ENCODE data around the gene CCDC6. TPM values are rescaled to one million over a fixed set of nuclear protein-coding genes. Genes with fewer than 3 reads are reported as not detected.
A peak's percentile ranks its signal among the peaks of the same experiment; 100 is the strongest.
"Not testable (repeated sequence)": the region's sequence is repeated elsewhere in the genome, so short reads cannot be mapped to it uniquely, and the experiment has no call there.

The CCDC6 gene
- total RNA-seq, 1 donor from 2014 or later = 36.2 TPM

GRCh38 chr10:59887972-59888640 is 18.2 kb downstream of the CCDC6 start:
- intact Hi-C loops (cut with DNase I) = no loop called here
- no peak for ATAC-seq
- DNase-seq (ENCODE audit: low spot score) = no peak

GRCh38 chr10:59887006-59887405 is 19.4 kb downstream of the CCDC6 start:
- no peak for DNase-seq (ENCODE audit: low spot score)
- no peak for ATAC-seq
- intact Hi-C loops (cut with DNase I) = no loop called here

- ATAC-seq (no peak), DNase-seq (ENCODE audit: low spot score) (no peak)
- intact Hi-C loops (cut with DNase I) = no loop called here
These were observed 20.8 kb downstream of the CCDC6 start for GRCh38 chr10:59885430-59886134.

GRCh38 chr10:59884893-59885292 is 21.5 kb downstream of the CCDC6 start:
- ATAC-seq; intact Hi-C loops (cut with DNase I): not testable (repeated sequence)

GRCh38 chr10:59881640-59882039 is 24.7 kb downstream of the CCDC6 start:
- ATAC-seq (no peak), DNase-seq (ENCODE audit: low spot score) (no peak)
- intact Hi-C loops (cut with DNase I) = no loop called here

More at GRCh38 chr10:59884893-59885292, 21.5 kb downstream of the CCDC6 start:
- not testable (repeated sequence) for DNase-seq (ENCODE audit: low spot score)

GRCh38 chr10:59880971-59881510 is 25.3 kb downstream of the CCDC6 start:
- ATAC-seq (no peak), DNase-seq (ENCODE audit: low spot score) (no peak)
- intact Hi-C loops (cut with DNase I) = no loop called here

- intact Hi-C loops (cut with DNase I) = no loop called here
- no peak for ATAC-seq
- DNase-seq (ENCODE audit: low spot score) = no peak
These were observed 26.2 kb downstream of the CCDC6 start for GRCh38 chr10:59880019-59880717.

GRCh38 chr10:59879363-59879913 is 26.9 kb downstream of the CCDC6 start:
- intact Hi-C loops (cut with DNase I) = no loop called here
- ATAC-seq (no peak), DNase-seq (ENCODE audit: low spot score) (no peak)

- intact Hi-C loops (cut with DNase I) = no loop called here
- no peak for ATAC-seq
- no peak for DNase-seq (ENCODE audit: low spot score)
These were observed 27.4 kb downstream of the CCDC6 start for GRCh38 chr10:59878915-59879314.

GRCh38 chr10:59878289-59878688 is 28.1 kb downstream of the CCDC6 start:
- no peak for ATAC-seq
- DNase-seq (ENCODE audit: low spot score) = no peak
- intact Hi-C loops (cut with DNase I) = no loop called here

- DNase-seq (ENCODE audit: low spot score) (no peak), ATAC-seq (no peak)
- intact Hi-C loops (cut with DNase I) = no loop called here
These were observed 29.1 kb downstream of the CCDC6 start for GRCh38 chr10:59877191-59877671.

GRCh38 chr10:59876695-59877094 is 29.7 kb downstream of the CCDC6 start:
- no peak for ATAC-seq
- intact Hi-C loops (cut with DNase I) = no loop called here
- no peak for DNase-seq (ENCODE audit: low spot score)

GRCh38 chr10:59876208-59876607 is 30.1 kb downstream of the CCDC6 start:
- not testable (repeated sequence) for DNase-seq (ENCODE audit: low spot score)

GRCh38 chr10:59873896-59874295 is 32.5 kb downstream of the CCDC6 start:
- ATAC-seq = no peak
- intact Hi-C loops (cut with DNase I) = no loop called here
- no peak for DNase-seq (ENCODE audit: low spot score)

More at GRCh38 chr10:59876208-59876607, 30.1 kb downstream of the CCDC6 start:
- ATAC-seq; intact Hi-C loops (cut with DNase I): not testable (repeated sequence)

- DNase-seq (ENCODE audit: low spot score) = no peak
- ATAC-seq = peak; percentile 64
- intact Hi-C loops (cut with DNase I) = no loop called here
These were observed 33.4 kb downstream of the CCDC6 start for GRCh38 chr10:59872892-59873463.

GRCh38 chr10:59870152-59870551 is 36.2 kb downstream of the CCDC6 start:
- DNase-seq (ENCODE audit: low spot score) = no peak

GRCh38 chr10:59869594-59869940 is 36.8 kb downstream of the CCDC6 start:
- ATAC-seq = no peak
- intact Hi-C loops (cut with DNase I) = no loop called here

More at GRCh38 chr10:59870152-59870551, 36.2 kb downstream of the CCDC6 start:
- intact Hi-C loops (cut with DNase I) = no loop called here
- no peak for ATAC-seq

GRCh38 chr10:59868696-59869593 is 37.4 kb downstream of the CCDC6 start:
- DNase-seq (ENCODE audit: low spot score) (no peak), ATAC-seq (no peak)
- intact Hi-C loops (cut with DNase I) = no loop called here

More at GRCh38 chr10:59869594-59869940, 36.8 kb downstream of the CCDC6 start:
- DNase-seq (ENCODE audit: low spot score) = no peak
